Activated B cell treated with CpG ODN at 0.5 μM for 24 hours (primary cell): ENCODE data around the gene CACNA2D3. TPM values are rescaled to one million over a fixed set of nuclear protein-coding genes. Genes with fewer than 3 reads are reported as not detected.
"Not testable (repeated sequence)": the region's sequence is repeated elsewhere in the genome, so short reads cannot be mapped to it uniquely, and the experiment has no call there.

ENCODE experiments used
- ATAC-seq: fragments of 200-7000 bp; cut with Tn5 transposase; one replicate; pipeline ENCODE4 v1.10.0; 2021; ENCODE audit warnings: low read depth, mild to moderate bottlenecking, moderate library complexity
- CTCF ChIA-PET: fragments of 350-600 bp; sonication (Branson Sonifier 250); formaldehyde crosslinking; loops from one replicate; lab custom pipeline; 2021; ENCODE audit warnings: antibody characterized with exemption; lab: Charles Lee
- POLR2A ChIA-PET: fragments of 350-600 bp; sonication (Branson Sonifier 250); formaldehyde crosslinking; loops from one replicate; lab custom pipeline; 2021; ENCODE audit warnings: antibody characterized with exemption; lab: Charles Lee
- DNase-seq: peaks from one replicate; pipeline ENCODE4 v3.0.0; 2022
- H3K27ac Mint-ChIP-seq: one replicate; pipeline ENCODE4 v1.8.0; 2020; ENCODE audit warnings: mixed read lengths
- H3K27me3 Mint-ChIP-seq: one replicate; pipeline ENCODE4 v1.8.0; 2021; ENCODE audit warnings: mixed read lengths
- H3K36me3 Mint-ChIP-seq: one replicate; pipeline ENCODE4 v1.8.0; 2021; ENCODE audit warnings: low read depth, mixed read lengths
- H3K4me1 Mint-ChIP-seq: one replicate; pipeline ENCODE4 v1.8.0; 2021; ENCODE audit warnings: mixed read lengths
- H3K4me3 Mint-ChIP-seq: one replicate; pipeline ENCODE4 v1.8.0; 2020; ENCODE audit warnings: mild to moderate bottlenecking, mixed read lengths
- H3K9me3 Mint-ChIP-seq: one replicate; pipeline ENCODE4 v1.8.0; 2020; ENCODE audit warnings: mixed read lengths
- intact Hi-C: fragments of 100-400 bp; cut with micrococcal nuclease; formaldehyde crosslinking; loops from one replicate; pipeline ENCODE4 v1.15.1; 2024
- total RNA-seq: library from RNA; stranded (reverse); gene quantifications from 2 replicates; pipeline ENCODE4 v1.2.3, GENCODE V29; 2022
- TF ChIP-seq, protein P1 (sequence below): fragments of 200-600 bp; IDR thresholded peaks from one replicate; pipeline ENCODE4 v1.8.0; 2022; ENCODE audit warnings: antibody characterized with exemption, mild to moderate bottlenecking

CACNA2D3 gene
- total RNA-seq, 1 donor from 2014 or later, result not detected

DNA sequence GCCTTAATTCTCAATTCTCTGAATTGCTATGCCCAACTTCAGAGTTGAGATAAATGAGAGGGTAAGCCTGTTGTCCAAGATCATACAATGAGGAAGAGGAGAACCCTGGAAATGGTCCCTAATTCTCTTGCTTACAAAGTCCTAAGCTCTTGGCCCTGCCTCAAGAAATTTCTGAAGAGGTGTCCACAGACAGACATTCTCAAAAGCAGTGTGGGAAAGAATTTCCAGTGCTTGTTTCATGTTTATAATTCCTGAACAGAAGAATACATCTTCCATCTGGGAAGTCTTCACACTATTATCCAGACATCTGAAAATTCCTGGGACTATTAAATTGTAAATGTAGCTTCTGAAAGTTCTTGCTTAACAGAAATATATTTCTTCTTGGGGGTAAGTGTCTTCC is 972.3 kb downstream of the CACNA2D3 start:
- no peak for ATAC-seq
- no peaks in the 10 kb centered on the region for H3K27me3 Mint-ChIP-seq
- intact Hi-C loops, result no loop called here
- CTCF ChIA-PET, result no interaction called here
- H3K4me1 Mint-ChIP-seq, result no peaks in the 10 kb centered on the region
- no peaks in the 10 kb centered on the region for H3K36me3 Mint-ChIP-seq
- TF ChIP-seq, protein P1, sequence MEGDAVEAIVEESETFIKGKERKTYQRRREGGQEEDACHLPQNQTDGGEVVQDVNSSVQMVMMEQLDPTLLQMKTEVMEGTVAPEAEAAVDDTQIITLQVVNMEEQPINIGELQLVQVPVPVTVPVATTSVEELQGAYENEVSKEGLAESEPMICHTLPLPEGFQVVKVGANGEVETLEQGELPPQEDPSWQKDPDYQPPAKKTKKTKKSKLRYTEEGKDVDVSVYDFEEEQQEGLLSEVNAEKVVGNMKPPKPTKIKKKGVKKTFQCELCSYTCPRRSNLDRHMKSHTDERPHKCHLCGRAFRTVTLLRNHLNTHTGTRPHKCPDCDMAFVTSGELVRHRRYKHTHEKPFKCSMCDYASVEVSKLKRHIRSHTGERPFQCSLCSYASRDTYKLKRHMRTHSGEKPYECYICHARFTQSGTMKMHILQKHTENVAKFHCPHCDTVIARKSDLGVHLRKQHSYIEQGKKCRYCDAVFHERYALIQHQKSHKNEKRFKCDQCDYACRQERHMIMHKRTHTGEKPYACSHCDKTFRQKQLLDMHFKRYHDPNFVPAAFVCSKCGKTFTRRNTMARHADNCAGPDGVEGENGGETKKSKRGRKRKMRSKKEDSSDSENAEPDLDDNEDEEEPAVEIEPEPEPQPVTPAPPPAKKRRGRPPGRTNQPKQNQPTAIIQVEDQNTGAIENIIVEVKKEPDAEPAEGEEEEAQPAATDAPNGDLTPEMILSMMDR, result no peak
- no peak for DNase-seq
- H3K27ac Mint-ChIP-seq, result no peak overlapping the region
- no peak overlapping the region for H3K4me3 Mint-ChIP-seq
- H3K9me3 Mint-ChIP-seq, result peaks cover 5% of the 10 kb centered on the region
- POLR2A ChIA-PET, result no interaction called here

DNA sequence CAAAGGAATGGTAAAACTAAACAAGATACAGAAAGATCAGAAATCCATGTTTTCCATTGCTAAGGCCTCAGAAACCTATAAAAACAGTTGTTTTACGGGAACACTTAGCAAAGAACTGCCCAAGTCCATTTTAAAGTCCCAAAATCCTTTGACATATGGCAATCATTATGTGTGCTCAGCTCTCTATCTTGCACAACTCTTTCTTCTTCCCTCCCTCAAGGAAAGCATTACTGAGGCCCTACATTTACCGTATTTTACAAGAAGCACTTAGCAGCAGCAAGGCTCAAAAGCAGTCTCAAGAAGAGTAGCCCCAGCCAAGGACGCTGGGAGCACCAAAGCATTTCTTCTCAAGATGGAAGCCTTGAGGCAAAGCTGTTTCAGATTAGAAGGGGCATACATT is 975.1 kb downstream of the CACNA2D3 start:
- intact Hi-C loops, result no loop called here
- ATAC-seq (no peak), DNase-seq (no peak)
- ChIA-PET CTCF (no interaction called here), POLR2A (no interaction called here)
- Mint-ChIP-seq H3K4me1 (no peaks in the 10 kb centered on the region), H3K4me3 (no peak overlapping the region), H3K27ac (no peak overlapping the region), H3K36me3 (no peaks in the 10 kb centered on the region), H3K27me3 (no peaks in the 10 kb centered on the region), H3K9me3 (peaks cover 5% of the 10 kb centered on the region)
- TF ChIP-seq, protein P1, result no peak

DNA sequence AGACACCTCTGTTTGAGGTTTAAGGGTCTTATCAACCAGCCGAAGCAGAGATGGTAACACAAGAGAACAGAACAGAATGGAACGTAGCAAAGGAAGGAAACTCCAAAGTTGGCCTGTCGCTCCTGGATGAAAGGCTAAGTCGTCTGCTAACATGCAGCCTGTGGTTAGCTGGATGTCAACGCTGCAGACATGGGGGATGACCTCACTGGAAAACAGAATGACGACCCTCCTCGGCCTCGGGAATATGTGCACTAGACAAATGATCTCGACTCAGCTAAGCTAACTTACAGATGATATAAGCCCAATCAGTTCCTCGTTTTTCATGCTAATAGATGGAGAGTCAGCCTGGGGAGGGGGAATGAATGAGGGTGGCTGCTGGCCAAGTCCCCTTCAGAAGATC is 983.3 kb downstream of the CACNA2D3 start:
- ATAC-seq, result no peak
- no peaks in the 10 kb centered on the region for H3K4me1 Mint-ChIP-seq

DNA sequence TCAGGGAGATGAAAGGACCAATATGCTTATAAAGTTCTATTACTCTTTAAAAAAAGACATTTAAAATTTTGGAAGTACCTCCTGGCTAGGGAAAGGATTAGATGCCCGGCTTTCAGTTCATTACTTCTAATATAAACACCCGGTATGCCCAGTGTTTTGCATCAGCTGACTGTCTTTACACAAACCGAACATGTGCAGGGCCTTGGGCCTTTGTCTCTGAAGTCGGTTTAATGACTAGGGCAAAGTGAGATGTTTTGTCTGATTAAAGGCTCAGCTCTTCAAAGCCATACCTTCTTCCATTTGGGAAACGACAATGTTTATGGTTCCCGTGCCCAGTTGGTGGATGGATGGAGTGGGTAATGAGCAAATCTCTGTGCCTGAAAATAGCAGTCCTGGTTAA is 984.8 kb downstream of the CACNA2D3 start:
- H3K4me1 Mint-ChIP-seq, result no peaks in the 10 kb centered on the region
- H3K9me3 Mint-ChIP-seq, result peaks cover 1% of the 10 kb centered on the region
- H3K27me3 Mint-ChIP-seq, result peaks cover 3% of the 10 kb centered on the region
- no peaks in the 10 kb centered on the region for H3K36me3 Mint-ChIP-seq
- H3K4me3 Mint-ChIP-seq, result no peak overlapping the region
- ATAC-seq (no peak), DNase-seq (no peak)
- ChIA-PET POLR2A (no interaction called here), CTCF (no interaction called here)
- H3K27ac Mint-ChIP-seq, result no peak overlapping the region
- TF ChIP-seq, protein P1, result no peak
- intact Hi-C loops, result no loop called here

More for the DNA sequence above, 983.3 kb downstream of the CACNA2D3 start:
- no peak overlapping the region for H3K27ac Mint-ChIP-seq
- no peak overlapping the region for H3K4me3 Mint-ChIP-seq
- peaks cover 1% of the 10 kb centered on the region for H3K27me3 Mint-ChIP-seq
- TF ChIP-seq, protein P1, result no peak
- DNase-seq, result no peak
- CTCF ChIA-PET, result no interaction called here
- POLR2A ChIA-PET, result no interaction called here
- H3K9me3 Mint-ChIP-seq, result peaks cover 1% of the 10 kb centered on the region
- no peaks in the 10 kb centered on the region for H3K36me3 Mint-ChIP-seq
- intact Hi-C loops, result no loop called here

DNA sequence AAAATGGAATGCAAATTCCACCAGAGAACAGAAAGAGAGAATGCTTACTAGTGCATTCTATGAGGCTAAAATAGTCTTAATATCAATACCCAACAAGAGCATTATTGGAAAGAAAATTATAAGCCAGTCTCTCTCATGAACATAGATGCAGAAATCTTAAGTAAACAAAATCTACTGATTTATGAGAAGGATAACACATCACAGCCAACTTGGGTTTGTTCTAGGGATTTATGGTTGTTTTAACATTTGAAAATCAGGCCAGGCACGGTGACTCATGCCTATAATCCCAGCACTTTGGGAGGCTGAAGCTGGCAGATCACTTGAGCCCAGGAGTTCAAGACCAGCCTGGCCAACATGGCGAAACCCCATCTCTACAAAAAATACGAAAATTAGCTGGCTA is 989.6 kb downstream of the CACNA2D3 start:
- intact Hi-C loops, H3K4me3 Mint-ChIP-seq, H3K27me3 Mint-ChIP-seq, H3K9me3 Mint-ChIP-seq, DNase-seq, ATAC-seq, H3K36me3 Mint-ChIP-seq, POLR2A ChIA-PET, H3K4me1 Mint-ChIP-seq, H3K27ac Mint-ChIP-seq, CTCF ChIA-PET: not testable (repeated sequence)

DNA sequence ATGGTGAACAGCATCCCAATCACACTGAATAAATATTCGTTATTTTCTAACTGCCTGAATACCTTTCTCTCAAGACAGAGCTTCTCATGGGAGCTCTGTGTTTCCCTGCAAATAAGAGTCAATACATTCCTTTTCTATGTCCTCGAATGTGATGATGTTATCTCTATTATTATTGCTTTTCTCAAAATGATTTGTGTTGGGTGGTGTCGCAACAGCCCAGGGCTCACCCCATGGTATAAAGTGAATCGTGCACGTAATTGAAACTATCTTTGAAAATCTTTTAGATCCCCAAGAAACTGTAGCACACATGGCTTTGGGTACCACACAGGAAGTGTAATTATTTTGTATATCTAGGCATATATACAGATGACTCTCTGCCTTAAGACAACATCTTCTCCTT is 996.1 kb downstream of the CACNA2D3 start:
- DNase-seq, result no peak
- Mint-ChIP-seq H3K4me1 (no peaks in the 10 kb centered on the region), H3K9me3 (no peaks in the 10 kb centered on the region), H3K36me3 (no peaks in the 10 kb centered on the region), H3K27me3 (no peaks in the 10 kb centered on the region), H3K27ac (no peak overlapping the region), H3K4me3 (no peak overlapping the region)
- ChIA-PET POLR2A (no interaction called here), CTCF (no interaction called here)
- TF ChIP-seq, protein P1, result no peak
- intact Hi-C loops, result no loop called here
- no peak for ATAC-seq
